GM21528 (cell line): ENCODE data around the gene HINT2.
A peak's percentile ranks its signal among the peaks of the same experiment; 100 is the strongest.

Source experiments
- ATAC-seq: cut with Tn5 transposase; IDR thresholded peaks from one replicate; pipeline ENCODE4 v1.9.1; 2021; ENCODE audit warnings: mild to moderate bottlenecking, moderate library complexity; ENCODE audit not compliant: unreplicated experiment, low FRiP score

HINT2 gene

GRCh38 chr9:35813434-35814105, 1.3 kb downstream of the HINT2 start:
- ATAC-seq: no peak

- ATAC-seq: peak; percentile 57
These were observed 2.7 kb downstream of the HINT2 start, which contains the start of gene SPAG8 for GRCh38 chr9:35812025-35812602. Gene SPAG8, minus strand, starts transcription at chr9:35812262. Its CDS starts 115 bp downstream, at chr9:35812147.

GRCh38 chr9:35811381-35812024, 3.3 kb downstream of the HINT2 start:
- no peak for ATAC-seq

GRCh38 chr9:35810122-35810521, 4.7 kb downstream of the HINT2 start:
- no peak for ATAC-seq

- no peak for ATAC-seq
These were observed 6.4 kb downstream of the HINT2 start for GRCh38 chr9:35808433-35808832.

- ATAC-seq: no peak
These were observed 8.7 kb downstream of the HINT2 start for GRCh38 chr9:35806101-35806500.

GRCh38 chr9:35801328-35802128, 13.3 kb downstream of the HINT2 start:
- no peak for ATAC-seq

GRCh38 chr9:35800530-35800929, 14.3 kb downstream of the HINT2 start:
- no peak for ATAC-seq

GRCh38 chr9:35798658-35799374, 16.0 kb downstream of the HINT2 start:
- no peak for ATAC-seq

- no peak for ATAC-seq
These were observed 17.3 kb downstream of the HINT2 start for GRCh38 chr9:35797311-35798109.

- no peak for ATAC-seq
These were observed 19.1 kb downstream of the HINT2 start for GRCh38 chr9:35795695-35796094.

- ATAC-seq: no peak
These were observed 21.4 kb downstream of the HINT2 start for GRCh38 chr9:35793461-35793860.

- ATAC-seq: no peak
These were observed 22.0 kb downstream of the HINT2 start for GRCh38 chr9:35792826-35793225.

- no peak for ATAC-seq
These were observed 22.6 kb downstream of the HINT2 start for GRCh38 chr9:35792024-35792813.

GRCh38 chr9:35791297-35791921, 23.4 kb downstream of the HINT2 start, which contains the start of gene NPR2:
Gene NPR2, plus strand, starts transcription at chr9:35791591. Its CDS starts 818 bp downstream, at chr9:35792409.
- ATAC-seq: no peak

GRCh38 chr9:35790385-35791296, 24.2 kb downstream of the HINT2 start:
- no peak for ATAC-seq

- ATAC-seq: no peak
These were observed 24.8 kb downstream of the HINT2 start for GRCh38 chr9:35790025-35790384.
